Natural killer cell (primary cell): ENCODE data around the gene GATB. TPM values are rescaled to one million over a fixed set of nuclear protein-coding genes. Genes with fewer than 3 reads are reported as not detected.

Source experiments
- ATAC-seq, 3 donors: fragments of 150-1000 bp in 2 of 3; fragments of 200-7000 bp in 1 of 3; cut with Tn5 transposase; 1 replicate in 1 of 3; 2 replicates in 2 of 3; pipeline ENCODE4 v1.10.0; 2021; ENCODE audit warnings: mild to moderate bottlenecking in 2 of 3, moderate library complexity in 2 of 3
- DNase-seq, 2 donors: peaks; one replicate each; pipeline versions ENCODE4 v3.0.0 to v3.0.0-alpha.2; 2013 to 2021; ENCODE audit warnings: mixed read lengths in 1 of 2
- H3K27ac ChIP-seq: one replicate; pipeline ENCODE4 v1.5.1; 2013; ENCODE audit warnings: mild to moderate bottlenecking, low read length
- H3K27me3 ChIP-seq: one replicate; pipeline ENCODE4 v1.6.1; 2013; ENCODE audit warnings: low read length; ENCODE audit not compliant: control insufficient read depth, insufficient read depth
- H3K36me3 ChIP-seq: one replicate; pipeline ENCODE4 v1.6.1; 2013; ENCODE audit warnings: low read length; ENCODE audit not compliant: control insufficient read depth, insufficient read depth
- H3K4me1 ChIP-seq: one replicate; pipeline ENCODE4 v1.6.1; 2013; ENCODE audit warnings: low read length; ENCODE audit not compliant: control insufficient read depth, insufficient read depth
- H3K4me3 ChIP-seq: one replicate; pipeline ENCODE4 v1.5.1; 2013; ENCODE audit warnings: low read length
- H3K9me3 ChIP-seq: one replicate; pipeline ENCODE4 v1.6.1; 2013; ENCODE audit warnings: low read length; ENCODE audit not compliant: control insufficient read depth, insufficient read depth
- H3K27ac Mint-ChIP-seq, 2 donors: one replicate each; pipeline ENCODE4 v1.8.0; 2022; ENCODE audit warnings: mild to moderate bottlenecking in 2 of 2, mixed read lengths in 2 of 2, moderate library complexity in 1 of 2
- H3K27me3 Mint-ChIP-seq, 2 donors: one replicate each; pipeline ENCODE4 v1.8.0; 2022; ENCODE audit warnings: low read depth in 2 of 2, mixed read lengths in 2 of 2
- H3K36me3 Mint-ChIP-seq: one replicate; pipeline ENCODE4 v1.8.0; 2022; ENCODE audit warnings: mixed read lengths
- H3K4me1 Mint-ChIP-seq, 2 donors: one replicate each; pipeline ENCODE4 v1.8.0; 2022; ENCODE audit warnings: mixed read lengths in 2 of 2
- H3K4me3 Mint-ChIP-seq: one replicate; pipeline ENCODE4 v1.8.0; 2022; ENCODE audit warnings: mild to moderate bottlenecking, moderate library complexity, mixed read lengths
- H3K9me3 Mint-ChIP-seq, 2 donors: one replicate each; pipeline ENCODE4 v1.8.0; 2022; ENCODE audit warnings: mixed read lengths in 2 of 2
- CTCF ChIP-seq: fragments of 200-600 bp; IDR thresholded peaks from one replicate; pipeline ENCODE4 v1.8.0; 2022; ENCODE audit warnings: antibody characterized with exemption
- WGBS: methylation state at CpG from one replicate; pipeline ENCODE4 v1.1.7; 2013; ENCODE audit warnings: missing lambda C conversion rate; ENCODE audit not compliant: insufficient coverage; 5-methylcytosine and 5-hydroxymethylcytosine counted together
- intact Hi-C: fragments of 100-400 bp; cut with micrococcal nuclease; formaldehyde crosslinking; loops from one replicate; pipeline ENCODE4 v1.14.2; 2022
- total RNA-seq, 4 donors: library from RNA; stranded (reverse); fragments of 120-200 nt in 1 of 4; gene quantifications; one replicate each; pipeline versions ENCODE4 v1.2.3 to v1.2.4, GENCODE V29; 2013 to 2022

Gene GATB
- total RNA-seq, 3 donors from 2014 or later (not counting 1 experiment from before 2014, with no cell fraction given), result 5.6 to 7.2 (median 6.3) TPM

GRCh38 chr4:151644622-151645021, 116.2 kb downstream of the GATB start:
- Histone ChIP-seq H3K9me3 (no peaks in the 10 kb centered on the region), H3K36me3 (no peaks in the 10 kb centered on the region), H3K4me1 (no peaks in the 10 kb centered on the region), H3K4me3 (no peak overlapping the region), H3K27me3 (peaks cover 4% of the 10 kb centered on the region), H3K27ac (no peak overlapping the region)
- H3K36me3 Mint-ChIP-seq, result no peaks in the 10 kb centered on the region
- ATAC-seq (no peak), DNase-seq (no peak)
- no peaks in the 10 kb centered on the region for H3K4me1 Mint-ChIP-seq
- 52% methylated on average over 3 of the region's 3 CpGs for WGBS
- no peak for TF ChIP-seq CTCF
- H3K27ac Mint-ChIP-seq, result no peak overlapping the region
- H3K27me3 Mint-ChIP-seq, result peaks cover 17 to 18% of the 10 kb centered on the region in 2 donors
- H3K4me3 Mint-ChIP-seq, result no peak overlapping the region
- intact Hi-C loops, result no loop called here
- no peaks in the 10 kb centered on the region for H3K9me3 Mint-ChIP-seq

- H3K36me3 Mint-ChIP-seq, result no peaks in the 10 kb centered on the region
- no peak overlapping the region for H3K27ac ChIP-seq
- H3K27me3 ChIP-seq, result peaks cover 4% of the 10 kb centered on the region
- intact Hi-C loops, result no loop called here
- WGBS, result 100% methylated on average over 1 of the region's 4 CpGs
- H3K4me1 ChIP-seq, result no peaks in the 10 kb centered on the region
- no peaks in the 10 kb centered on the region for H3K36me3 ChIP-seq
- H3K4me3 Mint-ChIP-seq, result no peak overlapping the region
- TF ChIP-seq CTCF, result no peak
- no peaks in the 10 kb centered on the region for H3K9me3 Mint-ChIP-seq
- H3K9me3 ChIP-seq, result no peaks in the 10 kb centered on the region
- no peak overlapping the region for H3K27ac Mint-ChIP-seq
- no peak for DNase-seq
- ATAC-seq, result no peak
- peaks cover 17 to 22% of the 10 kb centered on the region in 2 donors for H3K27me3 Mint-ChIP-seq
- H3K4me1 Mint-ChIP-seq, result no peaks in the 10 kb centered on the region
- H3K4me3 ChIP-seq, result no peak overlapping the region
Observed at GRCh38 chr4:151643564-151643963, 117.2 kb downstream of the GATB start.

GRCh38 chr4:151641983-151642382, 118.8 kb downstream of the GATB start:
- H3K27me3 ChIP-seq, result peaks cover 1% of the 10 kb centered on the region
- no peak overlapping the region for H3K27ac ChIP-seq
- H3K4me3 ChIP-seq, result no peak overlapping the region
- no peaks in the 10 kb centered on the region for H3K36me3 Mint-ChIP-seq
- no peaks in the 10 kb centered on the region for H3K36me3 ChIP-seq
- H3K27ac Mint-ChIP-seq, result no peak overlapping the region
- no peak for TF ChIP-seq CTCF
- WGBS, result 93% methylated on average over 2 of the region's 2 CpGs
- no peak for ATAC-seq
- H3K9me3 ChIP-seq, result no peaks in the 10 kb centered on the region
- no peaks in the 10 kb centered on the region for H3K4me1 Mint-ChIP-seq
- no peak overlapping the region for H3K4me3 Mint-ChIP-seq
- no peak for DNase-seq
- peaks cover 19 to 22% of the 10 kb centered on the region in 2 donors for H3K27me3 Mint-ChIP-seq
- intact Hi-C loops, result no loop called here
- H3K9me3 Mint-ChIP-seq, result no peaks in the 10 kb centered on the region
- no peaks in the 10 kb centered on the region for H3K4me1 ChIP-seq

- no peaks in the 10 kb centered on the region for H3K4me1 ChIP-seq
- no peaks in the 10 kb centered on the region for H3K4me1 Mint-ChIP-seq
- no peak overlapping the region for H3K4me3 ChIP-seq
- WGBS, result 81% methylated on average over 2 of the region's 2 CpGs
- peaks cover 16 to 22% of the 10 kb centered on the region in 2 donors for H3K27me3 Mint-ChIP-seq
- ATAC-seq (no peak), DNase-seq (no peak)
- no peaks in the 10 kb centered on the region for H3K9me3 ChIP-seq
- intact Hi-C loops, result no loop called here
- no peak overlapping the region for H3K4me3 Mint-ChIP-seq
- no peaks in the 10 kb centered on the region for H3K36me3 ChIP-seq
- H3K9me3 Mint-ChIP-seq, result no peaks in the 10 kb centered on the region
- no peak overlapping the region for H3K27ac ChIP-seq
- no peaks in the 10 kb centered on the region for H3K36me3 Mint-ChIP-seq
- no peak overlapping the region for H3K27ac Mint-ChIP-seq
- no peak for TF ChIP-seq CTCF
- no peaks in the 10 kb centered on the region for H3K27me3 ChIP-seq
Observed at GRCh38 chr4:151641167-151641566, 119.6 kb downstream of the GATB start.
